Loucy (cell line): ENCODE results near the gene STAC3.

Experiments used
- H2AFZ ChIP-seq: fragments of 200-600 bp; sonication (generic); 2 replicates; pipeline ENCODE4 v1.6.0; 2016; ENCODE audit warnings: antibody characterized with exemption, mild to moderate bottlenecking, low read length, moderate library complexity
- H3F3A ChIP-seq: fragments of 200-600 bp; 2 replicates; pipeline ENCODE4 v1.6.0; 2016; ENCODE audit warnings: antibody characterized with exemption, low read depth, mild to moderate bottlenecking
- H3K27me3 ChIP-seq: fragments of 200-600 bp; sonication (generic); 2 replicates; pipeline ENCODE4 v1.6.1; 2014; ENCODE audit warnings: low read length, mild to moderate bottlenecking; ENCODE audit not compliant: insufficient read depth, poor library complexity, severe bottlenecking
- H3K36me3 ChIP-seq: fragments of 200-600 bp; sonication (generic); 2 replicates; pipeline ENCODE4 v1.6.1; 2016; ENCODE audit warnings: low read length; ENCODE audit not compliant: insufficient read depth
- H3K4me1 ChIP-seq: fragments of 200-600 bp; sonication (generic); 2 replicates; pipeline ENCODE4 v1.5.1; 2014; ENCODE audit warnings: low read length, mild to moderate bottlenecking; ENCODE audit not compliant: insufficient read depth, poor library complexity, severe bottlenecking
- H3K4me2 ChIP-seq: fragments of 200-600 bp; sonication (generic); 2 replicates; pipeline ENCODE4 v1.6.0; 2014; ENCODE audit warnings: antibody characterized with exemption, low read length, low read depth, mild to moderate bottlenecking; ENCODE audit not compliant: poor library complexity, severe bottlenecking
- H3K4me3 ChIP-seq: fragments of 200-600 bp; sonication (generic); 2 replicates; pipeline ENCODE4 v1.5.1; 2014; ENCODE audit warnings: low read length, mild to moderate bottlenecking, mixed read lengths; ENCODE audit not compliant: poor library complexity, severe bottlenecking
- H3K79me2 ChIP-seq: fragments of 200-600 bp; sonication (generic); 2 replicates; pipeline ENCODE4 v1.6.1; 2014; ENCODE audit warnings: low read length; ENCODE audit not compliant: insufficient read depth
- H3K9ac ChIP-seq: fragments of 200-600 bp; sonication (generic); 2 replicates; pipeline ENCODE4 v1.6.0; 2014; ENCODE audit warnings: mild to moderate bottlenecking, low read depth, low read length, moderate library complexity; ENCODE audit not compliant: poor library complexity, severe bottlenecking
- H3K9me2 ChIP-seq: fragments of 200-600 bp; sonication (generic); replicated peaks from 2 replicates; pipeline ENCODE4 v1.6.1; 2016; ENCODE audit warnings: low read depth, low read length, mixed read lengths
- H3K9me3 ChIP-seq: fragments of 200-600 bp; sonication (generic); 2 replicates; pipeline ENCODE4 v1.6.1; 2014; ENCODE audit warnings: mild to moderate bottlenecking, antibody characterized with exemption, low read length, low read depth; ENCODE audit not compliant: insufficient read depth
- H4K20me1 ChIP-seq: fragments of 200-600 bp; sonication (generic); 2 replicates; pipeline ENCODE4 v1.6.0; 2014; ENCODE audit warnings: antibody characterized with exemption, low read length, mild to moderate bottlenecking; ENCODE audit not compliant: insufficient read depth, poor library complexity, severe bottlenecking
- CTCF ChIP-seq: fragments of 200-600 bp; sonication (generic); conservative IDR thresholded peaks from 2 replicates; pipeline ENCODE4 v1.5.1; 2014; ENCODE audit warnings: mild to moderate bottlenecking, antibody characterized with exemption, low read length
- EZH2phosphoT487 ChIP-seq: fragments of 200-600 bp; IDR thresholded peaks from 2 replicates; pipeline ENCODE4 v1.6.1; 2018; ENCODE audit warnings: antibody characterized with exemption, mild to moderate bottlenecking, moderate library complexity, borderline replicate concordance

The STAC3 gene

GRCh38 chr12:57220770-57221168 is 30.2 kb downstream of the STAC3 start:
- Histone ChIP-seq H3K36me3 (no peaks in the 10 kb centered on the region), H3K79me2 (no peaks in the 10 kb centered on the region), H3K9me3 (no peaks in the 10 kb centered on the region), H3K27me3 (no peaks in the 10 kb centered on the region), H3K4me3 (no peak overlapping the region), H3K4me1 (peaks cover 10% of the 10 kb centered on the region), H3F3A (no peaks in the 10 kb centered on the region), H3K9ac (no peak overlapping the region), H2AFZ (no peak overlapping the region), H4K20me1 (no peaks in the 10 kb centered on the region), H3K4me2 (no peak overlapping the region), H3K9me2 (no peaks in the 10 kb centered on the region)
- TF ChIP-seq EZH2phosphoT487 (no peak), CTCF (no peak)

- Histone ChIP-seq H3K9me3 (no peaks in the 10 kb centered on the region), H3K9ac (no peak overlapping the region), H2AFZ (no peak overlapping the region), H3K4me1 (peaks cover 10% of the 10 kb centered on the region), H3K9me2 (no peaks in the 10 kb centered on the region), H4K20me1 (no peaks in the 10 kb centered on the region), H3F3A (no peaks in the 10 kb centered on the region), H3K36me3 (no peaks in the 10 kb centered on the region), H3K4me2 (no peak overlapping the region), H3K27me3 (no peaks in the 10 kb centered on the region), H3K79me2 (no peaks in the 10 kb centered on the region), H3K4me3 (no peak overlapping the region)
- TF ChIP-seq CTCF (no peak), EZH2phosphoT487 (no peak)
These were observed 30.8 kb downstream of the STAC3 start for GRCh38 chr12:57219993-57220754.

GRCh38 chr12:57219205-57219992 is 31.6 kb downstream of the STAC3 start:
- Histone ChIP-seq H3K4me1 (peaks cover 10% of the 10 kb centered on the region), H3K27me3 (no peaks in the 10 kb centered on the region), H3K9ac (no peak overlapping the region), H3K9me3 (no peaks in the 10 kb centered on the region), H3K79me2 (no peaks in the 10 kb centered on the region), H3K4me2 (no peak overlapping the region), H3K4me3 (no peak overlapping the region), H3K36me3 (no peaks in the 10 kb centered on the region), H2AFZ (no peak overlapping the region), H3K9me2 (no peaks in the 10 kb centered on the region), H4K20me1 (no peaks in the 10 kb centered on the region), H3F3A (no peaks in the 10 kb centered on the region)
- no peak for TF ChIP-seq EZH2phosphoT487
- TF ChIP-seq CTCF, result no peak
